ENCODE results near the gene CKB.

Gene CKB

GRCh38 chr14:103536693-103537092 lies 14.1 kb upstream of the CKB start:
- no peak for TF ChIP-seq CTCF (IDR thresholded peaks at IDR 0.05; ENCODE audit: insufficient read depth, low read length, poor library complexity, severe bottlenecking)
- no peak for TF ChIP-seq EZH2phosphoT487 (conservative IDR thresholded peaks at IDR 0.05; ENCODE audit: low read length)
- Histone ChIP-seq H3K4me2 (ENCODE audit: low read depth, low read length, poor library complexity, severe bottlenecking) (no peak overlapping the region), H3F3A (ENCODE audit: insufficient read depth) (no peaks in the 10 kb centered on the region), H3K27me3 (ENCODE audit: low read length) (no peaks in the 10 kb centered on the region), H3K9me3 (ENCODE audit: insufficient read depth, low read length) (no peaks in the 10 kb centered on the region), H2AFZ (ENCODE audit: low read depth, low read length, severe bottlenecking) (no peak overlapping the region), H4K20me1 (ENCODE audit: low read depth, low read length) (no peaks in the 10 kb centered on the region), H3K9me2 (replicated peaks; ENCODE audit: insufficient read depth, low read length) (no peaks in the 10 kb centered on the region), H3K4me3 (ENCODE audit: insufficient read depth, low read length, poor library complexity, severe bottlenecking) (no peak overlapping the region), H3K9ac (ENCODE audit: low read length) (no peak overlapping the region), H3K36me3 (ENCODE audit: low read length) (no peaks in the 10 kb centered on the region), H3K79me2 (ENCODE audit: insufficient read depth, low read length) (no peaks in the 10 kb centered on the region), H3K27ac (ENCODE audit: low read depth, low read length) (no peak overlapping the region)

GRCh38 chr14:103535891-103536565 lies 13.4 kb upstream of the CKB start:
- Histone ChIP-seq H3K27ac (ENCODE audit: low read depth, low read length) (no peak overlapping the region), H3K9me2 (replicated peaks; ENCODE audit: insufficient read depth, low read length) (no peaks in the 10 kb centered on the region), H3K9ac (ENCODE audit: low read length) (no peak overlapping the region), H3K36me3 (ENCODE audit: low read length) (no peaks in the 10 kb centered on the region), H3K4me3 (ENCODE audit: insufficient read depth, low read length, poor library complexity, severe bottlenecking) (no peak overlapping the region), H4K20me1 (ENCODE audit: low read depth, low read length) (no peaks in the 10 kb centered on the region), H2AFZ (ENCODE audit: low read depth, low read length, severe bottlenecking) (no peak overlapping the region), H3F3A (ENCODE audit: insufficient read depth) (no peaks in the 10 kb centered on the region), H3K9me3 (ENCODE audit: insufficient read depth, low read length) (no peaks in the 10 kb centered on the region), H3K27me3 (ENCODE audit: low read length) (no peaks in the 10 kb centered on the region), H3K4me2 (ENCODE audit: low read depth, low read length, poor library complexity, severe bottlenecking) (no peak overlapping the region), H3K79me2 (ENCODE audit: insufficient read depth, low read length) (peaks cover 2% of the 10 kb centered on the region; the same call in 1 of the 2 replicates)
- no peak for TF ChIP-seq EZH2phosphoT487 (conservative IDR thresholded peaks at IDR 0.05; ENCODE audit: low read length)
- no peak for TF ChIP-seq CTCF (IDR thresholded peaks at IDR 0.05; ENCODE audit: insufficient read depth, low read length, poor library complexity, severe bottlenecking)

GRCh38 chr14:103535081-103535890 lies 12.7 kb upstream of the CKB start:
- no peak overlapping the region for H3K27ac ChIP-seq (ENCODE audit: low read depth, low read length)
- H4K20me1 ChIP-seq (ENCODE audit: low read depth, low read length) = no peaks in the 10 kb centered on the region
- TF ChIP-seq EZH2phosphoT487 (conservative IDR thresholded peaks at IDR 0.05; ENCODE audit: low read length) (no peak), CTCF (IDR thresholded peaks at IDR 0.05; ENCODE audit: insufficient read depth, low read length, poor library complexity, severe bottlenecking) (no peak)
- no peak overlapping the region for H3K4me3 ChIP-seq (ENCODE audit: insufficient read depth, low read length, poor library complexity, severe bottlenecking)
- H3K27me3 ChIP-seq (ENCODE audit: low read length) = no peaks in the 10 kb centered on the region
- no peak overlapping the region for H2AFZ ChIP-seq (ENCODE audit: low read depth, low read length, severe bottlenecking)
- peaks cover 10% of the 10 kb centered on the region for H3K79me2 ChIP-seq (ENCODE audit: insufficient read depth, low read length)
- H3K9me3 ChIP-seq (ENCODE audit: insufficient read depth, low read length) = no peaks in the 10 kb centered on the region
- no peak overlapping the region for H3K4me2 ChIP-seq (ENCODE audit: low read depth, low read length, poor library complexity, severe bottlenecking)
- no peaks in the 10 kb centered on the region for H3K36me3 ChIP-seq (ENCODE audit: low read length)
- no peaks in the 10 kb centered on the region for H3K9me2 ChIP-seq (replicated peaks; ENCODE audit: insufficient read depth, low read length)
- no peak overlapping the region for H3K9ac ChIP-seq (ENCODE audit: low read length)
- H3F3A ChIP-seq (ENCODE audit: insufficient read depth) = no peaks in the 10 kb centered on the region

Data from SU-DHL-6 (cell line).